WI38 (cell line): ENCODE results near the gene ATP5F1B.

Experiments
- H3K4me3 ChIP-seq: 2 replicates; pipeline ENCODE4 v1.5.1; 2011; ENCODE audit warnings: low read depth, mild to moderate bottlenecking, control low read depth, low read length
- CTCF ChIP-seq: IDR thresholded peaks from 2 replicates; pipeline ENCODE4 v1.5.1; 2012; ENCODE audit warnings: low read depth, mild to moderate bottlenecking, control low read depth, low read length

ATP5F1B gene

GRCh38 chr12:56682323-56682722 is 36.5 kb upstream of the ATP5F1B start:
- no peak overlapping the region for H3K4me3 ChIP-seq
- TF ChIP-seq CTCF = no peak

- H3K4me3 ChIP-seq = no peak overlapping the region
- TF ChIP-seq CTCF = no peak
These were observed 34.2 kb upstream of the ATP5F1B start for GRCh38 chr12:56679883-56680575.

- H3K4me3 ChIP-seq = no peak overlapping the region
- TF ChIP-seq CTCF = no peak
These were observed 33.1 kb upstream of the ATP5F1B start for GRCh38 chr12:56678852-56679251.

- no peak overlapping the region for H3K4me3 ChIP-seq
- no peak for TF ChIP-seq CTCF
These were observed 31.9 kb upstream of the ATP5F1B start for GRCh38 chr12:56677680-56678079.

GRCh38 chr12:56676851-56677580 is 31.2 kb upstream of the ATP5F1B start:
- H3K4me3 ChIP-seq = no peak overlapping the region
- no peak for TF ChIP-seq CTCF

GRCh38 chr12:56671608-56672007 is 25.8 kb upstream of the ATP5F1B start:
- H3K4me3 ChIP-seq = no peak overlapping the region
- no peak for TF ChIP-seq CTCF

GRCh38 chr12:56670836-56671235 is 25.1 kb upstream of the ATP5F1B start:
- no peak for TF ChIP-seq CTCF

More at GRCh38 chr12:56670836-56671235, 25.1 kb upstream of the ATP5F1B start:
- no peak overlapping the region for H3K4me3 ChIP-seq
